Gastroesophageal sphincter (tissue), 4 donors: ENCODE measurements around the gene TRMU. TPM values are rescaled to one million over a fixed set of nuclear protein-coding genes. Genes with fewer than 3 reads are reported as not detected.

Experiments used
- ATAC-seq: fragments of 150-250 bp; one replicate; pipeline ENCODE4 v1.9.1; 2016; ENCODE audit warnings: mild to moderate bottlenecking, moderate library complexity
- H3K27ac ChIP-seq, 4 donors: fragments of 200-600 bp; sonication (generic) in 3 of 4; 1 replicate in 3 of 4; 2 replicates in 1 of 4; pipeline ENCODE4 v1.5.1; 2016 to 2019
- H3K27me3 ChIP-seq: fragments of 200-600 bp; sonication (generic); one replicate; pipeline ENCODE4 v1.5.1; 2019
- H3K36me3 ChIP-seq, 2 donors: fragments of 200-600 bp; sonication (generic); one replicate each; pipeline ENCODE4 v1.5.1; 2019; ENCODE audit warnings: control low read depth in 1 of 2
- H3K4me1 ChIP-seq, 3 donors: fragments of 200-600 bp; sonication (generic); 1 replicate in 2 of 3; 2 replicates in 1 of 3; pipeline ENCODE4 v1.5.1; 2016 to 2019; ENCODE audit warnings: control low read depth in 2 of 3
- H3K4me3 ChIP-seq, 2 donors: fragments of 200-600 bp; sonication (generic); one replicate each; pipeline ENCODE4 v1.5.1; 2019; ENCODE audit warnings: mild to moderate bottlenecking in 1 of 2, moderate library complexity in 1 of 2
- H3K9me3 ChIP-seq, 3 donors: fragments of 200-600 bp; sonication (generic); one replicate each; pipeline ENCODE4 v1.5.1; 2017 to 2019; ENCODE audit warnings: control low read depth in 2 of 3
- EP300 ChIP-seq: sonication (generic); formaldehyde crosslinking; IDR thresholded peaks from one replicate; pipeline ENCODE4 v1.6.1; 2017; ENCODE audit warnings: antibody characterized with exemption, mild to moderate bottlenecking
- POLR2A ChIP-seq, 2 donors: fragments of 450-650 bp; IDR thresholded peaks; one replicate each; pipeline ENCODE4 v1.6.1; 2017; ENCODE audit warnings: antibody characterized with exemption in 2 of 2, mild to moderate bottlenecking in 2 of 2, moderate library complexity in 1 of 2
- POLR2AphosphoS5 ChIP-seq: sonication (generic); formaldehyde crosslinking; IDR thresholded peaks from one replicate; pipeline ENCODE4 v1.6.1; 2017; ENCODE audit warnings: antibody characterized with exemption
- WGBS, 2 donors: methylation state at CpG; one replicate each; pipeline ENCODE4 v1.1.5; 2018; ENCODE audit warnings: low coverage in 1 of 2; 5-methylcytosine and 5-hydroxymethylcytosine counted together
- total RNA-seq, 4 donors: library from RNA; depleted of rRNA; stranded (reverse); fragments of >200 nt; gene quantifications; one replicate each; pipeline ENCODE4 v1.1.0, GENCODE V29; 2016
- TF ChIP-seq, protein P1 (sequence below), 4 experiments: fragments of 200-600 bp in 2 of 4; fragments of 450-650 bp in 2 of 4; sonication (generic) in 1 of 4; IDR thresholded peaks; one replicate each; pipeline ENCODE4 v1.5.1; 2017 to 2019; ENCODE audit warnings: antibody characterized with exemption in 4 of 4, mild to moderate bottlenecking in 2 of 4, moderate library complexity in 2 of 4

TRMU gene
- total RNA-seq, 4 donors from 2014 or later: 9.9 to 33.8 (median 24.6) TPM

DNA sequence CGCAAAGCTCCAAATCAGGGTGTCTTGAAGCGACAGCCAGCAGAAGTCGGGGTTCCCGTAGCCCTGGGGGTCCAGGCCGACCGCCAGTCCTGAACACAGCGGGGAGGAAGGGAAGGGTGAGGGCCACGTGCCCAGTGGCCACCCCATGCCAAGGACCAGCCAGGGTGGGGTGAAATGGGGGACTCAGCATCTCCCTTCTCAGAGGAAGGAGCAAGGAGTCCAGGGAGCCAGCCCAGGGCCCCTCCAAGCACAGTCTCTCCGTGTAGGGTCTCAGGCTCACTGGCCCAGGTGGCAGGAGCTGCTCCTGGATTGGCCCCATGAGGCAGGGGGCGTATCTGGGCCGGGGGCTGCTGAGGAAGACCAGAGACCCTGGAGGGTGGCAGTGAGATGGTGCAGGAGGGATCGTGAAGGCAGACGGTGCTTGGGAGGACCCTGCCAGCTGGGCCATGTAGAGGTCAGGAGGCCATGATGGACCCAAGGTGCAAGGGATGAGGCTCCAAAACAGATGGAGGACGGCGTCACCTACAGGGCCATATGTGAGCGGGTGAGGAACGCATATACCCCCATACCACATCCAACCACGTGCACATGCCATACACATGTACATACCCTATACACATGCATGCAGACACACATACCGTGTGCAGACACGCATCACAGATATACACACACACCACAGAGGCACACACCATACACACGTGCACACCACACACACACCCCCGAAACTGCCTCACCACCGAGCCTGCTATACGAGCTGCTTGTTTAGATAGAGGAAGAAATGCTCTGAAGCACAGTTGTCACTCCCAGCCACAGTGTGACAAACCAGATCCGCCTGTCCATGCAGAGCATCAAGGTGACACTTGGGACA, 34.4 kb downstream of the TRMU start:
- TF ChIP-seq POLR2A (IDR thresholded peaks at IDR 0.05): no peak
- no peak for TF ChIP-seq POLR2AphosphoS5
- TF ChIP-seq EP300: no peak
- TF ChIP-seq, protein P1, sequence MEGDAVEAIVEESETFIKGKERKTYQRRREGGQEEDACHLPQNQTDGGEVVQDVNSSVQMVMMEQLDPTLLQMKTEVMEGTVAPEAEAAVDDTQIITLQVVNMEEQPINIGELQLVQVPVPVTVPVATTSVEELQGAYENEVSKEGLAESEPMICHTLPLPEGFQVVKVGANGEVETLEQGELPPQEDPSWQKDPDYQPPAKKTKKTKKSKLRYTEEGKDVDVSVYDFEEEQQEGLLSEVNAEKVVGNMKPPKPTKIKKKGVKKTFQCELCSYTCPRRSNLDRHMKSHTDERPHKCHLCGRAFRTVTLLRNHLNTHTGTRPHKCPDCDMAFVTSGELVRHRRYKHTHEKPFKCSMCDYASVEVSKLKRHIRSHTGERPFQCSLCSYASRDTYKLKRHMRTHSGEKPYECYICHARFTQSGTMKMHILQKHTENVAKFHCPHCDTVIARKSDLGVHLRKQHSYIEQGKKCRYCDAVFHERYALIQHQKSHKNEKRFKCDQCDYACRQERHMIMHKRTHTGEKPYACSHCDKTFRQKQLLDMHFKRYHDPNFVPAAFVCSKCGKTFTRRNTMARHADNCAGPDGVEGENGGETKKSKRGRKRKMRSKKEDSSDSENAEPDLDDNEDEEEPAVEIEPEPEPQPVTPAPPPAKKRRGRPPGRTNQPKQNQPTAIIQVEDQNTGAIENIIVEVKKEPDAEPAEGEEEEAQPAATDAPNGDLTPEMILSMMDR (IDR thresholded peaks at IDR 0.05): no peak
- Histone ChIP-seq H3K4me3 (no peak overlapping the region), H3K27ac (no peak overlapping the region), H3K4me1 (no peaks in the 10 kb centered on the region), H3K9me3 (no peaks in the 10 kb centered on the region), H3K27me3 (peaks cover 42% of the 10 kb centered on the region), H3K36me3 (no peaks in the 10 kb centered on the region)
- no peak for ATAC-seq
- WGBS, 2 donors: 84 to 88% methylated on average over 5 to 15 of the region's 25 CpGs

DNA sequence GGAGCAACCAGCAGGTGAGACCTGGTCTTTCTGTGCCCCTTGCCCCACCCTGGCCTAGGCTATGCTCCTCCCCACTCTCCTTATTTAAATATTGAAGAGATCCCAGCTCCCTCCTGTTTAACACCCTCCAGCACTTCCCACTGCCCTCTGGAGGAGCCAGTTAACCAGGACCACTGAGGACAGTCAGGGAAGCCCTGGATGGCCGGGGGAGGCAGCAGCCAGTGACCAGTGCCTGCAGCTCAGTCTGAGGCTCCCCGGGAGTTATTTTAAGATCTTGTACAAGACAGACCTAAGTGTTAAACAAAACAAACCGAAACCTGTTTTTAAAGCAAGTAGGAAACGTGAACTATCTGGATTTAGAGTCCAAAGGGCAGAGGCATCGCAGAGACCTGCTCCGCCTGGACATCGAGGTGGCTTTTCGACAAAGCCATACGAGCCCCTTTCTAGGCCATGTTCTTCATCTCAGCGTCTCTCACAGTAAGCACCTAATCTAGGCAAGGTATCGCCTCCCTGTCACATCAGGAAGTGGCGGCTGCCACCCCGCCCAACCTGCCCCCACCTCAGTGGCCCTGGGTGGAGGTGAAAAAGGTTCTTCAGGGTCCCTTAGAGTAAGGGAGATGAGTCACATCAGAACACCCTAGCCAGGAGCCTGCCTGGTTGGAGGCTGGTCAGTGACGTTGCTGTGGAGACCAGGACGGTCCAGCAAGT, 35.2 kb downstream of the TRMU start:
- H3K4me3 ChIP-seq: no peak overlapping the region
- no peaks in the 10 kb centered on the region for H3K36me3 ChIP-seq
- peaks cover 36% of the 10 kb centered on the region for H3K27me3 ChIP-seq
- no peak for ATAC-seq
- H3K4me1 ChIP-seq: no peaks in the 10 kb centered on the region
- WGBS, 2 donors: 71% methylated on average over 8 to 9 of the region's 15 CpGs
- peaks cover 0 to 5% (median 0%) of the 10 kb centered on the region in 3 donors for H3K9me3 ChIP-seq
- no peak overlapping the region for H3K27ac ChIP-seq
- no peak for TF ChIP-seq POLR2AphosphoS5
- TF ChIP-seq, protein P1 (IDR thresholded peaks at IDR 0.05): no peak
- no peak for TF ChIP-seq POLR2A (IDR thresholded peaks at IDR 0.05)
- TF ChIP-seq EP300: no peak

DNA sequence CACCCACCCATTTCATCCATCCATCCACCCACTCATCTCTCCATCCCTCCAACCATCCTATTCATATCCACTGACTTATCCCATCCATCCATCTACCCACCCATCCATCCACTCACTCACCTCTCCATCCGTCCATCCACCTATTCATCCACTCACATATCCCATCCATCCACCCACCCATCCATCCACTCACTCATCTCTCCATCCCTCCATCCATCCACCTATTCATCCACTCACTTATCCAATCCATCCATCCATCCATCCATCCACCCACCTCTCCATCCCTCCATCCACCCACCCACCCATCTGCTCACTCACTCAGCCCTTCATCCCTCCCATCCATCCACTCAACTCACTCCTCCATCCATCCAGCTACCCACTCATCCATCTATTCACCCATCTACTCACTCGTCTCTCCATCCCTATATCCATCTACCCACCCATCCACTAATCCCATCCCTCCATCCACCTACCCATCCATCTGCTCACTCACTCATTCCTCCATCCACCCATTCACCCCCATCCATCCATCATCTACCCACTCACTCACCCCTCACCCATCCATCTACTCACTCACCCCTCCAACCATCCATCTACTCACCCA, 36.2 kb downstream of the TRMU start:
- no peak for TF ChIP-seq POLR2AphosphoS5
- no peak for TF ChIP-seq POLR2A (IDR thresholded peaks at IDR 0.05)
- no peak for TF ChIP-seq EP300
- TF ChIP-seq, protein P1 (IDR thresholded peaks at IDR 0.05): no peak
- H3K27me3 ChIP-seq: peaks cover 31% of the 10 kb centered on the region
- 98 to 100% methylated on average over 2 of the region's 2 CpGs for WGBS, 2 donors
- H3K36me3 ChIP-seq: no peaks in the 10 kb centered on the region
- H3K27ac ChIP-seq: no peak overlapping the region
- no peak overlapping the region for H3K4me3 ChIP-seq
- no peak for ATAC-seq
- H3K9me3 ChIP-seq: peaks cover 0 to 15% (median 0%) of the 10 kb centered on the region in 3 donors
- H3K4me1 ChIP-seq: no peaks in the 10 kb centered on the region

DNA sequence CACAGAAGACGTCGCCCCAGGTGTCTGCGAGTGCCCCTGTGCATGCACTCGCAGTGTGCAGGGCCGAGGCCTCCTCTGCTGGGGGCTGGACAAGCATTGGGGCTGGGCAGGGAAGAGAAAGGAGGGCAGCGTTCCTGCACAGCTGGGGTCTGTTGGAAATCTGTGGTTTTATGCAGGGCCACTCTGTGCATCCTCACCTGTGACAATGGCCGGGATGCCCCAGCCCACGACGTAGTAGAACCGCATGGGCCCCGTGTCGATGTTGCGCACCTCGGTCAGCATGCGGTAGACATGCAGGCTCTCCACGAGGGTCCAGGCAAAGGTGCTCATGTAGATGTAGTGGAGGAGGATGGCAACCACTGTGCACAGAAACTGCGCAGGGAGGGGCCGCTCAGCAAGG, 37.2 kb downstream of the TRMU start:
- 98% methylated on average over 7 of the region's 18 CpGs; no CpG with 5 or more reads in 1 of the 2 donors for WGBS, 2 donors
- Histone ChIP-seq H3K27me3 (peaks cover 23% of the 10 kb centered on the region), H3K4me3 (no peak overlapping the region), H3K4me1 (no peaks in the 10 kb centered on the region), H3K36me3 (no peaks in the 10 kb centered on the region), H3K27ac (no peak overlapping the region), H3K9me3 (peaks cover 0 to 19% (median 0%) of the 10 kb centered on the region in 3 donors)
- TF ChIP-seq POLR2AphosphoS5 (no peak), EP300 (no peak), POLR2A (IDR thresholded peaks at IDR 0.05) (no peak)
- TF ChIP-seq, protein P1 (IDR thresholded peaks at IDR 0.05): no peak
- no peak for ATAC-seq
